SK-N-SH (cell line): ENCODE measurements around the gene GPR63. TPM values are rescaled to one million over a fixed set of nuclear protein-coding genes. Genes with fewer than 3 reads are reported as not detected.
A peak's percentile ranks its signal among the peaks of the same experiment; 100 is the strongest.
"Not testable (repeated sequence)": the region's sequence is repeated elsewhere in the genome, so short reads cannot be mapped to it uniquely, and the experiment has no call there.

Experiments
- CTCF ChIA-PET: fragments of 300-600, 350-600 bp; formaldehyde crosslinking; extraction: SDS; loops from one replicate; lab custom pipeline; 2021; lab: Yijun Ruan, JAX
- POLR2A ChIA-PET: fragments of 350-600 bp; sonication (Branson Sonifier 250); formaldehyde crosslinking; extraction: SDS; loops from one replicate; lab custom pipeline; 2020; ENCODE audit warnings: antibody characterized with exemption, inconsistent platforms; lab: Yijun Ruan, JAX
- DNase-seq: peaks from one replicate; pipeline ENCODE4 v3.0.0; 2012
- H2AFZ ChIP-seq: fragments of 200-600 bp; sonication (generic); 2 replicates; pipeline ENCODE4 v1.8.1; 2016; ENCODE audit warnings: antibody characterized with exemption, mild to moderate bottlenecking, low read depth
- H3F3A ChIP-seq: fragments of 200-600 bp; sonication (generic); replicated peaks from 2 replicates; pipeline ENCODE3; 2016; ENCODE audit warnings: antibody characterized with exemption, mild to moderate bottlenecking; ENCODE audit not compliant: insufficient read depth
- H3K27ac ChIP-seq, 2 experiments: fragments of 200-500 bp in 1 of 2; fragments of 200-600 bp in 1 of 2; sonication (Bioruptor generic) in 1 of 2; sonication (generic), shearing (Covaris generic) in 1 of 2; 2 replicates each; pipeline versions ENCODE4 v1.5.1 to v1.6.1; 2014 to 2016; ENCODE audit warnings: low read depth in 2 of 2, inconsistent platforms in 1 of 2, low read length in 1 of 2, mild to moderate bottlenecking in 1 of 2, mixed read lengths in 1 of 2
- H3K27me3 ChIP-seq: fragments of 200-600 bp; sonication (generic), shearing (Covaris generic); 2 replicates; pipeline ENCODE4 v1.6.1; 2016; ENCODE audit warnings: mixed run types; ENCODE audit not compliant: insufficient read depth
- H3K36me3 ChIP-seq, 2 experiments: fragments of 200-500 bp in 1 of 2; fragments of 200-600 bp in 1 of 2; sonication (Bioruptor generic) in 1 of 2; sonication (generic) in 1 of 2; replicated peaks in 1 of 2; 2 replicates each; pipeline versions ENCODE3 to v1.5.1; 2014 to 2016; ENCODE audit warnings: low read length in 1 of 2, mild to moderate bottlenecking in 1 of 2; ENCODE audit not compliant: insufficient read depth in 2 of 2, control insufficient read depth in 1 of 2
- H3K4me1 ChIP-seq, 2 experiments: fragments of 200-500 bp in 1 of 2; fragments of 200-600 bp in 1 of 2; sonication (Bioruptor generic) in 1 of 2; sonication (generic), shearing (Covaris generic) in 1 of 2; 2 replicates each; pipeline versions ENCODE4 v1.5.1 to v1.6.1; 2014 to 2016; ENCODE audit warnings: low read depth in 1 of 2, low read length in 1 of 2, mixed run types in 1 of 2; ENCODE audit not compliant: insufficient read depth in 2 of 2, control insufficient read depth in 1 of 2
- H3K4me2 ChIP-seq: fragments of 200-600 bp; sonication (generic), shearing (Covaris generic); 2 replicates; pipeline ENCODE4 v1.6.1; 2017; ENCODE audit warnings: mixed run types
- H3K4me3 ChIP-seq, 2 experiments: fragments of 200-500 bp in 1 of 2; fragments of 200-600 bp in 1 of 2; sonication (Bioruptor generic) in 1 of 2; sonication (generic), shearing (Covaris generic) in 1 of 2; 2 replicates each; pipeline versions ENCODE4 v1.5.1 to v1.8.1; 2014 to 2016; ENCODE audit warnings: low read depth in 2 of 2, inconsistent platforms in 1 of 2, low read length in 1 of 2, mild to moderate bottlenecking in 1 of 2, mixed read lengths in 1 of 2, moderate library complexity in 1 of 2
- H3K79me2 ChIP-seq: fragments of 200-600 bp; sonication (generic); 2 replicates; pipeline ENCODE4 v1.8.1; 2017; ENCODE audit warnings: mild to moderate bottlenecking; ENCODE audit not compliant: insufficient read depth
- H3K9ac ChIP-seq: fragments of 200-600 bp; sonication (generic); 2 replicates; pipeline ENCODE4 v1.6.1; 2017; ENCODE audit warnings: mixed run types
- H3K9me2 ChIP-seq: fragments of 200-600 bp; sonication (generic); 2 replicates; pipeline ENCODE4 v1.6.1; 2017; ENCODE audit warnings: mixed run types
- H3K9me3 ChIP-seq: fragments of 200-600 bp; sonication (generic); 2 replicates; pipeline ENCODE4 v1.6.1; 2017; ENCODE audit warnings: mixed run types, mild to moderate bottlenecking, moderate library complexity
- H4K20me1 ChIP-seq: fragments of 200-600 bp; sonication (generic); 2 replicates; pipeline ENCODE4 v1.6.1; 2017; ENCODE audit warnings: mild to moderate bottlenecking, mixed run types; ENCODE audit not compliant: insufficient read depth
- CTCF ChIP-seq: fragments of 200-600 bp; sonication (generic); IDR thresholded peaks from 2 replicates; pipeline ENCODE4 v1.6.1; 2017; ENCODE audit warnings: antibody characterized with exemption, mild to moderate bottlenecking, moderate library complexity
- FOSL2 ChIP-seq: IDR thresholded peaks from 2 replicates; pipeline ENCODE4 v1.4.0; 2012; ENCODE audit warnings: low read depth, mild to moderate bottlenecking, moderate library complexity, borderline replicate concordance
- FOXM1 ChIP-seq: IDR thresholded peaks from 2 replicates; pipeline ENCODE4 v1.4.0; 2012; ENCODE audit warnings: low read depth, mild to moderate bottlenecking
- GABPA ChIP-seq: IDR thresholded peaks from 2 replicates; pipeline ENCODE4 v1.4.0; 2012; ENCODE audit warnings: low read depth, mild to moderate bottlenecking
- GATA2 ChIP-seq: sonication (generic); formaldehyde crosslinking; IDR thresholded peaks from 2 replicates; pipeline ENCODE4 v1.5.0; 2020; ENCODE audit warnings: mild to moderate bottlenecking, missing genetic modification reagents
- IRF3 ChIP-seq: fragments of 150-350 bp; IDR thresholded peaks from 2 replicates; pipeline ENCODE4 v1.6.1; 2016; ENCODE audit warnings: mild to moderate bottlenecking, low read depth, low read length
- JUND ChIP-seq: IDR thresholded peaks from 2 replicates; pipeline ENCODE4 v1.4.0; 2012
- MAX ChIP-seq: IDR thresholded peaks from 2 replicates; pipeline ENCODE4 v1.4.0; 2012; ENCODE audit warnings: low read depth
- RAD21 ChIP-seq: IDR thresholded peaks from 2 replicates; pipeline ENCODE4 v1.6.1; 2012; ENCODE audit warnings: mild to moderate bottlenecking, low read length
- RCOR1 ChIP-seq: fragments of 150-350 bp; IDR thresholded peaks from 2 replicates; pipeline ENCODE4 v1.6.1; 2017; ENCODE audit warnings: antibody characterized with exemption, low read length
- RFX5 ChIP-seq: IDR thresholded peaks from 2 replicates; pipeline ENCODE4 v1.6.1; 2012; ENCODE audit warnings: mild to moderate bottlenecking, improper control_type of control experiment, low read length
- RXRA ChIP-seq: IDR thresholded peaks from 2 replicates; pipeline ENCODE4 v1.4.0; 2012; ENCODE audit warnings: low read depth, mild to moderate bottlenecking, borderline replicate concordance
- SIN3A ChIP-seq: IDR thresholded peaks from 2 replicates; pipeline ENCODE4 v1.6.1; 2012; ENCODE audit warnings: low read depth, mild to moderate bottlenecking, low read length, moderate library complexity, borderline replicate concordance
- SMC3 ChIP-seq: IDR thresholded peaks from 2 replicates; pipeline ENCODE4 v1.6.1; 2012; ENCODE audit warnings: low read depth, low read length, improper control_type of control experiment
- TEAD4 ChIP-seq: IDR thresholded peaks from 2 replicates; pipeline ENCODE4 v1.4.0; 2012; ENCODE audit warnings: mild to moderate bottlenecking, borderline replicate concordance; ENCODE audit not compliant: insufficient read depth
- USF1 ChIP-seq: IDR thresholded peaks from 2 replicates; pipeline ENCODE4 v1.4.0; 2012; ENCODE audit warnings: low read depth, borderline replicate concordance
- USF2 ChIP-seq: fragments of 150-350 bp; IDR thresholded peaks from 2 replicates; pipeline ENCODE4 v1.6.1; 2017; ENCODE audit warnings: antibody characterized with exemption, low read length, low read depth, borderline replicate concordance
- WGBS: methylation state at CpG from one replicate; pipeline ENCODE4 v1.1.6; 2017; ENCODE audit warnings: low lambda C conversion rate; 5-methylcytosine and 5-hydroxymethylcytosine counted together
- polyA plus RNA-seq, 3 experiments: library from polyadenylated mRNA; depleted of rRNA; stranded (reverse); fragments of >200 nt; gene quantifications; 2 replicates each; pipeline ENCODE4 v1.2.3, GENCODE V29; 2012

GPR63 gene
- polyA plus RNA-seq, 1 of the 3 experiments (the other 2 are of a cell fraction): 0.53 TPM

GRCh38 chr6:96837081-96837971 lies at the start of gene GPR63 (continued):
- TF ChIP-seq USF1 (no peak), JUND (no peak), GABPA (no peak), MAX (peak; percentile 73), FOSL2 (no peak), FOXM1 (no peak)
- TF ChIP-seq, all 33 proteins: peak for 9

- WGBS: 66% methylated on average over 1 of the region's 1 CpG
- no peaks in the 10 kb centered on the region for H3K79me2 ChIP-seq
- no peaks in the 10 kb centered on the region for H3F3A ChIP-seq
- ChIA-PET POLR2A (no interaction called here), CTCF (no interaction called here)
- no peaks in the 10 kb centered on the region for H3K4me1 ChIP-seq
- H3K9ac ChIP-seq: no peak overlapping the region
- H3K27ac ChIP-seq: no peak overlapping the region
- TF ChIP-seq TEAD4 (no peak), FOSL2 (no peak), SMC3 (no peak), RFX5 (no peak), RXRA (no peak), RAD21 (no peak), RCOR1 (no peak), MAX (no peak), SIN3A (no peak), GATA2 (no peak), GABPA (no peak), IRF3 (no peak), USF2 (no peak), CTCF (no peak)
- H3K36me3 ChIP-seq: peaks cover 14 to 18% of the 10 kb centered on the region in 2 experiments
- H3K4me3 ChIP-seq: no peak overlapping the region
- no peak for DNase-seq
- no peak overlapping the region for H2AFZ ChIP-seq
- H4K20me1 ChIP-seq: no peaks in the 10 kb centered on the region
- no peaks in the 10 kb centered on the region for H3K9me2 ChIP-seq
- H3K9me3 ChIP-seq: no peaks in the 10 kb centered on the region
- H3K4me2 ChIP-seq: no peak overlapping the region
- H3K27me3 ChIP-seq: no peaks in the 10 kb centered on the region
Observed at GRCh38 chr6:96886519-96886918, 49.2 kb upstream of the GPR63 start.

GRCh38 chr6:96885187-96885631 lies 47.9 kb upstream of the GPR63 start:
- not testable (repeated sequence) for H3K4me3 ChIP-seq

More at GRCh38 chr6:96885187-96885631, 47.9 kb upstream of the GPR63 start:
- H3K36me3 ChIP-seq, DNase-seq, H3K27me3 ChIP-seq, H3K9me3 ChIP-seq, H3K27ac ChIP-seq, H3K4me1 ChIP-seq, H3F3A ChIP-seq, H3K4me2 ChIP-seq, H3K79me2 ChIP-seq, H2AFZ ChIP-seq, POLR2A ChIA-PET, H4K20me1 ChIP-seq, H3K9me2 ChIP-seq, H3K9ac ChIP-seq: not testable (repeated sequence)
- CTCF ChIA-PET: interaction anchor here (0.5 to 0.9 kb wide), 2 partner anchors 14 to 60 kb away, joined by 3 to 4 read pairs; no protein-coding TSS in a partner anchor
- WGBS: 80% methylated on average over 5 of the region's 5 CpGs
